NB4 (cell line): ENCODE data around the gene PPP1R9B.

Experiments used
- DNase-seq: peaks from one replicate; pipeline ENCODE4 v3.0.0; 2010; ENCODE audit warnings: low read depth
- H3K4me3 ChIP-seq: one replicate; pipeline ENCODE4 v1.5.1; 2011; ENCODE audit warnings: mild to moderate bottlenecking, low read depth, low read length, moderate library complexity
- CTCF ChIP-seq: IDR thresholded peaks from one replicate; pipeline ENCODE4 v1.5.1; 2012; ENCODE audit warnings: low read depth, low read length
- MAX ChIP-seq: IDR thresholded peaks from 2 replicates; pipeline ENCODE4 v1.6.1; 2011; ENCODE audit warnings: low read depth, low read length
- MYC ChIP-seq: IDR thresholded peaks from 2 replicates; pipeline ENCODE4 v1.6.1; 2011; ENCODE audit warnings: low read depth, low read length
- POLR2A ChIP-seq: IDR thresholded peaks from 2 replicates; pipeline ENCODE4 v1.6.1; 2011; ENCODE audit warnings: mild to moderate bottlenecking; ENCODE audit not compliant: insufficient read length; ENCODE audit errors: extremely low read depth

The PPP1R9B gene

GRCh38 chr17:50181144-50181543 is 30.7 kb upstream of the PPP1R9B start:
- no peak overlapping the region for H3K4me3 ChIP-seq
- DNase-seq, result no peak
- TF ChIP-seq CTCF (no peak), POLR2A (no peak), MAX (no peak), MYC (no peak)

GRCh38 chr17:50180620-50181019 is 30.1 kb upstream of the PPP1R9B start:
- TF ChIP-seq MYC, result no peak
- TF ChIP-seq MAX, result no peak
- no peak for TF ChIP-seq CTCF
- TF ChIP-seq POLR2A, result no peak
- DNase-seq, result no peak
- no peak overlapping the region for H3K4me3 ChIP-seq

GRCh38 chr17:50180111-50180510 is 29.6 kb upstream of the PPP1R9B start:
- TF ChIP-seq CTCF (no peak), POLR2A (no peak), MYC (no peak), MAX (no peak)
- DNase-seq, result no peak
- no peak overlapping the region for H3K4me3 ChIP-seq

- H3K4me3 ChIP-seq, result no peak overlapping the region
- peak; percentile 52 for DNase-seq
Measured at GRCh38 chr17:50177983-50178834, 27.7 kb upstream of the PPP1R9B start.

GRCh38 chr17:50177476-50177875 is 27.0 kb upstream of the PPP1R9B start:
- no peak for DNase-seq
- H3K4me3 ChIP-seq, result no peak overlapping the region
- TF ChIP-seq MYC (no peak), CTCF (no peak), POLR2A (no peak), MAX (no peak)

More at GRCh38 chr17:50177983-50178834, 27.7 kb upstream of the PPP1R9B start:
- TF ChIP-seq MAX (no peak), POLR2A (no peak), MYC (no peak), CTCF (peak; percentile 40)
